Brain microvascular endothelial cell (primary cell): ENCODE data around the gene FEZF2.

Experiments used
- DNase-seq: peaks from one replicate; pipeline ENCODE4 v3.0.0-alpha.2; 2020
- H3K27ac ChIP-seq: fragments of 250-450 bp; sonication (Bioruptor Pico); 2 replicates; pipeline ENCODE4 v1.5.1; 2020; ENCODE audit warnings: mild to moderate bottlenecking, moderate library complexity
- H3K27me3 ChIP-seq: fragments of 250-450 bp; sonication (Bioruptor Pico); replicated peaks from 2 replicates; pipeline ENCODE4 v1.5.1; 2020; ENCODE audit warnings: mild to moderate bottlenecking
- H3K36me3 ChIP-seq: fragments of 250-450 bp; sonication (Bioruptor Pico); replicated peaks from 2 replicates; pipeline ENCODE4 v1.5.1; 2020; ENCODE audit warnings: mild to moderate bottlenecking
- H3K4me3 ChIP-seq: 2 replicates; pipeline ENCODE4 v1.5.1; 2011; ENCODE audit warnings: low read depth, mild to moderate bottlenecking, control low read depth, low read length, moderate library complexity
- CTCF ChIP-seq: IDR thresholded peaks from 2 replicates; pipeline ENCODE4 v1.5.1; 2011; ENCODE audit warnings: low read depth, mild to moderate bottlenecking, moderate library complexity, low read length, control low read depth, inconsistent platforms; ENCODE audit errors: missing control alignments
- in situ Hi-C: cut with HindIII; loops from 2 replicates; pipeline ENCODE4 v1.10.0; 2017; ENCODE audit warnings: low sequenced_read_pairs, low pct_ligation_motif_present

Gene FEZF2

GRCh38 chr3:62376454-62376720, 3.0 kb upstream of the FEZF2 start:
- no peaks in the 10 kb centered on the region for H3K36me3 ChIP-seq
- no peak overlapping the region for H3K4me3 ChIP-seq
- no peak overlapping the region for H3K27ac ChIP-seq
- TF ChIP-seq CTCF, result no peak
- peaks cover 92% of the 10 kb centered on the region for H3K27me3 ChIP-seq
- no peak for DNase-seq
- in situ Hi-C loops, result no loop called here

- in situ Hi-C loops, result no loop called here
- Histone ChIP-seq H3K4me3 (no peak overlapping the region), H3K27ac (no peak overlapping the region), H3K36me3 (no peaks in the 10 kb centered on the region), H3K27me3 (peaks cover 93% of the 10 kb centered on the region)
- no peak for TF ChIP-seq CTCF
- DNase-seq, result no peak
Observed at GRCh38 chr3:62375655-62376453, 2.5 kb upstream of the FEZF2 start.

- in situ Hi-C loops, result no loop called here
- Histone ChIP-seq H3K27me3 (peaks cover 94% of the 10 kb centered on the region), H3K36me3 (no peaks in the 10 kb centered on the region), H3K27ac (no peak overlapping the region), H3K4me3 (peak overlapping the region; percentile 20)
- peak; percentile 14 for DNase-seq
- no peak for TF ChIP-seq CTCF
Observed at GRCh38 chr3:62374341-62375218, 1.2 kb upstream of the FEZF2 start.

- DNase-seq, result no peak
Observed at GRCh38 chr3:62373714-62374333, 474 bp upstream of the FEZF2 start.

GRCh38 chr3:62372621-62373041, 719 bp downstream of the FEZF2 start:
- Histone ChIP-seq H3K4me3 (no peak overlapping the region), H3K36me3 (no peaks in the 10 kb centered on the region), H3K27me3 (peaks cover 96% of the 10 kb centered on the region), H3K27ac (no peak overlapping the region)
- TF ChIP-seq CTCF, result no peak
- in situ Hi-C loops, result no loop called here
- DNase-seq, result no peak

More at GRCh38 chr3:62373714-62374333, 474 bp upstream of the FEZF2 start:
- Histone ChIP-seq H3K36me3 (no peaks in the 10 kb centered on the region), H3K27me3 (peaks cover 94% of the 10 kb centered on the region), H3K27ac (no peak overlapping the region), H3K4me3 (peak overlapping the region; percentile 20)
- in situ Hi-C loops, result no loop called here
- no peak for TF ChIP-seq CTCF
